HCT116 (cell line): ENCODE results near the gene CHTF18.

Source experiments
- TF ChIP-seq, protein P1 (sequence below), 3 experiments: fragments of 200-600 bp in 1 of 3; sonication (generic) in 1 of 3; IDR thresholded peaks in 2 of 3; conservative IDR thresholded peaks in 1 of 3; 2 replicates each; pipeline ENCODE4 v1.5.1; 2012 to 2017; ENCODE audit warnings: low read depth in 2 of 3, low read length in 2 of 3, antibody characterized with exemption in 1 of 3, borderline replicate concordance in 1 of 3, control low read depth in 1 of 3, mild to moderate bottlenecking in 1 of 3, mixed read lengths in 1 of 3, mixed run types in 1 of 3, moderate library complexity in 1 of 3; ENCODE audit not compliant: insufficient read depth in 1 of 3
- TF ChIP-seq, protein P2 (sequence below): IDR thresholded peaks from 2 replicates; pipeline ENCODE4 v1.6.1; 2011; ENCODE audit warnings: mild to moderate bottlenecking, low read length, moderate library complexity; ENCODE audit not compliant: insufficient replicate concordance; ENCODE audit errors: extremely low read depth

- TF ChIP-seq, protein P1, sequence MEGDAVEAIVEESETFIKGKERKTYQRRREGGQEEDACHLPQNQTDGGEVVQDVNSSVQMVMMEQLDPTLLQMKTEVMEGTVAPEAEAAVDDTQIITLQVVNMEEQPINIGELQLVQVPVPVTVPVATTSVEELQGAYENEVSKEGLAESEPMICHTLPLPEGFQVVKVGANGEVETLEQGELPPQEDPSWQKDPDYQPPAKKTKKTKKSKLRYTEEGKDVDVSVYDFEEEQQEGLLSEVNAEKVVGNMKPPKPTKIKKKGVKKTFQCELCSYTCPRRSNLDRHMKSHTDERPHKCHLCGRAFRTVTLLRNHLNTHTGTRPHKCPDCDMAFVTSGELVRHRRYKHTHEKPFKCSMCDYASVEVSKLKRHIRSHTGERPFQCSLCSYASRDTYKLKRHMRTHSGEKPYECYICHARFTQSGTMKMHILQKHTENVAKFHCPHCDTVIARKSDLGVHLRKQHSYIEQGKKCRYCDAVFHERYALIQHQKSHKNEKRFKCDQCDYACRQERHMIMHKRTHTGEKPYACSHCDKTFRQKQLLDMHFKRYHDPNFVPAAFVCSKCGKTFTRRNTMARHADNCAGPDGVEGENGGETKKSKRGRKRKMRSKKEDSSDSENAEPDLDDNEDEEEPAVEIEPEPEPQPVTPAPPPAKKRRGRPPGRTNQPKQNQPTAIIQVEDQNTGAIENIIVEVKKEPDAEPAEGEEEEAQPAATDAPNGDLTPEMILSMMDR (IDR thresholded peaks at IDR 0.05 in 2 of 3, conservative IDR thresholded peaks at IDR 0.05 in 1 of 3; ENCODE audit: borderline replicate concordance in 1 of 3, insufficient read depth in 1 of 3, low read depth in 2 of 3, low read length in 2 of 3): no peak
- TF ChIP-seq, protein P2, sequence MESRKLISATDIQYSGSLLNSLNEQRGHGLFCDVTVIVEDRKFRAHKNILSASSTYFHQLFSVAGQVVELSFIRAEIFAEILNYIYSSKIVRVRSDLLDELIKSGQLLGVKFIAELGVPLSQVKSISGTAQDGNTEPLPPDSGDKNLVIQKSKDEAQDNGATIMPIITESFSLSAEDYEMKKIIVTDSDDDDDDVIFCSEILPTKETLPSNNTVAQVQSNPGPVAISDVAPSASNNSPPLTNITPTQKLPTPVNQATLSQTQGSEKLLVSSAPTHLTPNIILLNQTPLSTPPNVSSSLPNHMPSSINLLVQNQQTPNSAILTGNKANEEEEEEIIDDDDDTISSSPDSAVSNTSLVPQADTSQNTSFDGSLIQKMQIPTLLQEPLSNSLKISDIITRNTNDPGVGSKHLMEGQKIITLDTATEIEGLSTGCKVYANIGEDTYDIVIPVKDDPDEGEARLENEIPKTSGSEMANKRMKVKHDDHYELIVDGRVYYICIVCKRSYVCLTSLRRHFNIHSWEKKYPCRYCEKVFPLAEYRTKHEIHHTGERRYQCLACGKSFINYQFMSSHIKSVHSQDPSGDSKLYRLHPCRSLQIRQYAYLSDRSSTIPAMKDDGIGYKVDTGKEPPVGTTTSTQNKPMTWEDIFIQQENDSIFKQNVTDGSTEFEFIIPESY: no peak
These were observed 46.3 kb upstream of the CHTF18 start for GRCh38 chr16:741986-742629.
